ENCODE measurements around the gene BFSP2.

BFSP2 gene, protein sequence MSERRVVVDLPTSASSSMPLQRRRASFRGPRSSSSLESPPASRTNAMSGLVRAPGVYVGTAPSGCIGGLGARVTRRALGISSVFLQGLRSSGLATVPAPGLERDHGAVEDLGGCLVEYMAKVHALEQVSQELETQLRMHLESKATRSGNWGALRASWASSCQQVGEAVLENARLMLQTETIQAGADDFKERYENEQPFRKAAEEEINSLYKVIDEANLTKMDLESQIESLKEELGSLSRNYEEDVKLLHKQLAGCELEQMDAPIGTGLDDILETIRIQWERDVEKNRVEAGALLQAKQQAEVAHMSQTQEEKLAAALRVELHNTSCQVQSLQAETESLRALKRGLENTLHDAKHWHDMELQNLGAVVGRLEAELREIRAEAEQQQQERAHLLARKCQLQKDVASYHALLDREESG

GRCh38 chr3:133400006-133400515 is at the start of gene BFSP2:
Gene BFSP2, plus strand, starts transcription at chr3:133400056. Its CDS starts 28 bp downstream, at chr3:133400084.
- DNase-seq, result no peak

DNA sequence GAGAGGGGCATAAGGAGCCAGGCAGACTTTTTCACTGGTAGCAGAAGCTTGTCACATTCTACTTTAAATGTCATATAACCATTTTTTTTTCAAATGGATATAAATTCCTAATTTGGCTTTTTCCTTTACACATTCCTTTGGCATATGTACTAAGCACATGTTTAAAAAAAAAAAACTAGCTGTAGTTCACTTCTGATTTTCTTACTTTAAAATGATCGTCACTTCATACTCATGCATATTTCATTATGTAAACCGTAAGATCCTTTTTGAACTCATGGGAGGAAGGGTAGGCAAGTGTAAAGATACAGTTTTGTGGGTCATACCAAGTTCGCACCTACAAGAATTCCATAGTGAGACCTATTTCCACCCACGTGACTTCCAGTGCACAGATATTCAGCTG is 45.1 kb upstream of the BFSP2 start:
- no peak for DNase-seq

DNA sequence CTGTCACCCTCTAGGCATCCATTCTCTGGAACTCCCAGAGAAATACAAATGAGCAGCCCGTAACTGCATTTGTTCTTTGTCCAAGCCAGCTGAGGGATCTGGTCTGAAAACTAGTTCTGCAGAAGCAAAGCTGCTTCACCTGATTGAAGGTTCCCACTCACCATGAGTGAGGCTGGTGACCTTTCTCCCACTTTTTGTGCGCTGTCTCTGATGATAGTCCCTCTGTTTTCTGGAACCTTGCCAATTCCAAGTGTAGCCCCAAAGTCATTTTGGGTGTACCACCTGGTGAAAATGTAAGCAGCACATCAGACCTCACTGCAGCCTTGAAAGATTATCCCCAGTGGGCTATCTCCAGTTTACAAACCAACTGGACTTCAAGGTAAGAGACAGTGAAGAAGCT is 39.4 kb upstream of the BFSP2 start:
- DNase-seq, result no peak

DNA sequence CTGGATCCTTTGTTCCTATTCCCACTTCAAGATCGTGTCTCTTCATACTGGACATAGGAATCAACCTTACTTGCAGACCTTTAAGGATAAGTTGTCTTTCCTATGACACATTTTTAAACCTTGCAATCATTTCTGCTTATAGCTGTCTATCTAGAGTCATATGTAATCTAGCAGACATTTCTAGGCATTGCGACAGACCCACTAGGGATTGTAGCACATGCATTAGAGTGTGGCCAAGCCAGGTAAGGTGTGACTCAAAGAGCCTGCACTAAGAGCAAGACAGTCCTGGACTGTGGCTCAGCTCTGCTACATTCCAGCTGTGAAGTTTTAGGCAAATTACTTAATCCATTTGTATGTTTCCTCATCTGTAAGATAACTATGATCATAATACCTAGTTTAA is 38.8 kb upstream of the BFSP2 start:
- DNase-seq, result no peak

- no peak for DNase-seq
These were observed 38.4 kb upstream of the BFSP2 start for GRCh38 chr3:133361435-133361834.

- DNase-seq, result no peak
These were observed 37.3 kb upstream of the BFSP2 start for GRCh38 chr3:133362539-133362938.

DNA sequence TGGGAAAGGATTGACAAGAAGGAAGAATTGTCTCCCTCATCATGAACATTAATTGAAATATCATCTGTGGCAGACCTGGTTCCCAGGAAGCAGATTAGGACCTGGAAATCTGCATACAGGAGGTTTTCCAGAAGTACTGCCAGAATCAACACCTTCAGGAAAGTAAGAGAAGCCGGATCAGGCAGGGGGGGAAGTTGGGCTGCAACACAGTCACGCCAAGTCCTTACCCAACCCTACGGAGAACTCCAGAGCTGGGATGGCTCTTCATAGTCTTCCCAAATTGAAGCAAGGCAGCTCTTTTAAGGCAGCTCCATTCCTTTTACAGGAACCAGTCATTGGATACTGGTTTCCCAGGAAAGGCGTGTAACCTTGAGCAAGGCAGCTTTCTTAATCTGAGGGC is 35.2 kb upstream of the BFSP2 start:
- no peak for DNase-seq

GRCh38 chr3:133366921-133367320 is 32.9 kb upstream of the BFSP2 start:
- no peak for DNase-seq

DNA sequence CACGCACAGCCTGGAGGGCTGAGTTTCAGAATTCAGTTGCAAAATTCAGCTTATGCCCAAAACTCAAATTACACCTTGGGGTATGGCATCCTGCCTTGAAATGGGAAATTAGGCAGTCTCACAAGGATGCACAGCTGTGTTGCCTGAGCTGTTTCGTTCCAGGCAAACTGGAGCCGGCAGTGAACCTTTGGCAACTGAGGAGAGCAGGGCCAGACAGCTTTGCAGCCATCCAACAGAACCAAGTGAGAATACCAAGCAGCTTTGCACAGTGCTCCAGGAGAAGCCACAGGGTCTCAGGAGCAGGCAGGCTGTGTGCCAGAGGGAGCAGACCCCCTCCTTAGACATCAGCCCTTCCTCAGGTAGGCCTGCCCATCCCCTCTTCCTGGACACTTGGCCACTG is 32.5 kb upstream of the BFSP2 start:
- DNase-seq, result no peak

GRCh38 chr3:133367956-133368355 is 31.9 kb upstream of the BFSP2 start:
- no peak for DNase-seq

- no peak for DNase-seq
These were observed 31.3 kb upstream of the BFSP2 start for GRCh38 chr3:133368371-133369067.

DNA sequence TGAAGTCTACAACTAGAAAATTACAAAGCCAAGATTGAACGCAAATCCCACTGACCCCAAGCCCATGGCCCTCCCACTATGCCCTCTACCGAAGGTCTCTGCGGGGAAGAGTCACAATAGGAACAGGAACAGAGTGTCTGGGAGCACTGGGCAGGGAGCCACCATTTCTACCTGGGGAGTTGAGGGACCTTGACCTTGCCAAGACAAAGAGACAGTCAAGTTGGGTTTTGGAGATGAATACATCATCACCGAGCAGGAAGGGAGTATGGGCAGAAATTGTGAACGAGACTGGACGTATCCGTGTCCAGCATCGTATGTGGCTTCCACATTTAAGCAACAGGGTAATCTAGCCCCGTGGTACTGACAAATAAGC is 30.8 kb upstream of the BFSP2 start:
- no peak for DNase-seq

DNA sequence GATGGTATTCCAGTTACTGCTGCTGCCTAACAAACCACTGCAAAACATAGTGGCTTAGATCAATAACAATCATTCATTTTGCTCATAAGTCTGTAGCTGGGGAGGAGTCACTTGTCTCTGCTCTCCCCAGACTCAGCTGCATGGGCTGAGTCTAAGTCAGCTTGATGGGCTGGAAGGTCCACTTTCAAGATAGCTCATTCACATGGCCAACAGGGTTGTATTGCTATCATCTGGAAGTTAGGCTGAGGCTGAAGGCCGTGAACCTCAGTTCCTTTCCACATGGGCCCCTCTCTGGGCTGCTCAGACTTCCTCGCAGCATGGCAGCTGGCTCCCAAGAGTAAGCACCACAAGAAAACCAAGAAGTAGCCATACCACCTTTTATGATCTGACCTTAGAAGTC is 28.7 kb upstream of the BFSP2 start:
- no peak for DNase-seq

- no peak for DNase-seq
These were observed 28.2 kb upstream of the BFSP2 start for GRCh38 chr3:133371676-133372075.

GRCh38 chr3:133374708-133375402 is 25.0 kb upstream of the BFSP2 start:
- DNase-seq, result no peak

GRCh38 chr3:133375403-133375745 is 24.5 kb upstream of the BFSP2 start:
- DNase-seq, result no peak

- no peak for DNase-seq
These were observed 23.0 kb upstream of the BFSP2 start for GRCh38 chr3:133376810-133377209.

DNA sequence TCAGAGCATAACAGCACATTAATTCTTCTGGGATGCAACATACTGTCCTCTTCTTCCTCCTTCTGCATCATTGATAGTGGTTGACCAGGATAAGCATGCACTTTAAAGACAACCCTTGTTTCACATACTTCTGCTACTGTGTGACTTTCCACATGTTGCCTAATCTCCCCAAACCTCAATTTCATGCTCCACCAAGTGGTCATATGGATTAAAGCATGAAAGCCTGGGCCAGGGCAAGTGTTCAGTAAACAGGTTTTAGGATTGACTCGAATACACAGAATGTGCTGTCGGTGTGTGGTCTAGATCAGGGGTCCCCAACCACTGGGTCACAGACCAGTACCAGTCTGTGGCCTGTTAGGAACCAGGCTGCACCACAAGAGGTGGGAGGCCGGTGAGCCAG is 22.5 kb upstream of the BFSP2 start:
- no peak for DNase-seq

- DNase-seq, result no peak
These were observed 19.9 kb upstream of the BFSP2 start for GRCh38 chr3:133379926-133380325.

- DNase-seq, result no peak
These were observed 19.2 kb upstream of the BFSP2 start for GRCh38 chr3:133380481-133381225.

GRCh38 chr3:133381346-133382109 is 18.3 kb upstream of the BFSP2 start:
- DNase-seq, result no peak

DNA sequence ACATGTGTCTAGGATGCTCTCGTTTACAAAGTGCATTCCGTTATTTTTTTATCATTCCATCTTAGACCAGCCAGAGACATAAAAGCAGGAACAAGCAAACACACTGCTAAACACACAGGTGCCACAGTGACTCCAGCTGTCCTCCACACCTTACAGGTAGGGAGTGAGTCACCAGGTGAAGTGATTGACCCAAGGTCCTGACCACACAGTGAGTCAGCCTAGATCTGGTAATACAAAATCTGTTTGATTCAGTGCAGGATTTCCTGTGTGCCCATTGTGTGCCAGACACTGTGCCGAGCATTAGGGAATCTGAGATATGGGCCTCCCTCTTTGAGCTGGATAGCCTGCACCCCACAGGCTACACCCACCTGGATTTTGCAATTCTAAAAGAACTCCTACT is 16.7 kb upstream of the BFSP2 start:
- no peak for DNase-seq

All from NK-92 treated with Interleukin-12 subunit alpha and Interleukin-12 subunit beta, amount 100 ng/mL, for 24 hours (cell line).